HUES6 (cell line): Measurements from ENCODE around the gene CADPS2.

ENCODE experiments used
- H3K27ac ChIP-seq: 2 replicates; pipeline ENCODE4 v1.7.0; 2013; ENCODE audit warnings: low read depth, mild to moderate bottlenecking, low read length, inconsistent platforms
- H3K27me3 ChIP-seq: 2 replicates; pipeline ENCODE4 v1.6.1; 2013; ENCODE audit warnings: low read length; ENCODE audit not compliant: control insufficient read depth, insufficient read depth
- H3K36me3 ChIP-seq: 2 replicates; pipeline ENCODE4 v1.6.1; 2013; ENCODE audit warnings: low read length; ENCODE audit not compliant: control insufficient read depth, insufficient read depth
- H3K4me1 ChIP-seq: 2 replicates; pipeline ENCODE4 v1.6.1; 2013; ENCODE audit warnings: low read length; ENCODE audit not compliant: control insufficient read depth, insufficient read depth
- H3K4me3 ChIP-seq: 2 replicates; pipeline ENCODE4 v1.5.1; 2013; ENCODE audit warnings: low read depth, low read length
- H3K9ac ChIP-seq: one replicate; pipeline ENCODE4 v1.6.1; 2013; ENCODE audit warnings: mild to moderate bottlenecking, low read length
- H3K9me3 ChIP-seq: 2 replicates; pipeline ENCODE4 v1.6.1; 2013; ENCODE audit warnings: low read depth, low read length; ENCODE audit not compliant: control insufficient read depth, insufficient read depth

Gene CADPS2

DNA sequence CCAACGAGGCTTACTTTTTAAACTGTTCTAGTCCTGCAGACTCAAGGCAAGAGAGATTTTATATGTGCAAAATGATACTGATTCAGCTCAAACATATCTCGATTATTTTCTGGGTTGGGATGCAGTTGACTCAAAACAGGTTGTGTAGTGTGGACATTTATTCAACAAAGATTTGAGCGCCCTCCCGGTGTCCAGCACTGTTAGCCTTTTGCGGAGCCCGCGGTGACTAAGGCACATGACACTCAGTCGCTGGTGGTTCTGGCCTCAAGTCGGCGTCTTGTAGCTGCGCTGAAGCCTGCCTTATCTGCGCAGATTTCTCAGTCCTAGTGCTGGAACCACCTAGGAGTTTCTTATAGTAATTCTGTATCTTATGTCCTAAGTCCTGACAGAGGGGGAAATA lies 938 bp upstream of the CADPS2 start:
- peaks cover 55% of the 10 kb centered on the region for H3K27me3 ChIP-seq
- H3K9ac ChIP-seq: no peak overlapping the region
- H3K36me3 ChIP-seq: no peaks in the 10 kb centered on the region
- no peaks in the 10 kb centered on the region; the same call in 1 of the 2 replicates for H3K4me1 ChIP-seq
- no peaks in the 10 kb centered on the region for H3K9me3 ChIP-seq
- H3K4me3 ChIP-seq: peak overlapping the region; percentile 88
- H3K27ac ChIP-seq: no peak overlapping the region

DNA sequence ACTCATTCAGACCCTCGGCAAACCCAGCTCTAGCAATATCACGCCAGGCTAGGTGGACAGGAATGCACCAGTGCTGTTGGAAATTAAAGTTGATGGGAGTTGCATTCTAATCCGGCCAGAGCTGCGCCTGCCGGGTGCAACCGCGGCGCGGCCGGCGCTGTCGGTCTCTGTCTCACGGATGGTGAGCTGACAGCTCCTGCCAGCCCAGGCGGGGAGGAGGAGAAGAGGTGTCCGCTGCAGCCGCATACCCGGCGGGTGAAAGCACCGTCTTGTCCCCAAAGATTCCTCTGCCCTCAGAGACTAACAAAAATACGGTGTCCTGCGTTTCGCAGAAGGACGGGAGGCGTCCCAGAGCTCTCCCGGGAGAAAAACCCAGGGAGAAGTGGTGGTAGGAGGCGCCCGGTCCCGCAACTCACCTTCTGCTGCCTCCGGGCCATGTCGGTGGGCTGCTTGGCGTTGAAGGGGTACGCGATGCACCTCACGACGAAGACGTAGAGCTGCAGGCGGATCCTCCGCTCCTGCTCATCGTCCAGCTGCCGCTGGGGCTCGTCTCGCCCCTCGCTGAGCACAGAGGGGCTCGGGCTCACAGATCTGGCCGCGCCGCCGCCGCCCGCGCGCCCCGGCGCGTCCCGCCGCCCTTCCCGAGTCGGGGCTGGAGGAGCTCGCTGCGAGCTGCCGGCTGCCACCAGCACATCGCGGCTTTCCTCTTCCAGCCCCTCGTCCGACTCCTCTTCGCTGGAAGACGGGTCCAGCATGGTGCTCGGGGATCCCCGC lies 490 bp downstream of the CADPS2 start:
- Histone ChIP-seq H3K9me3 (no peaks in the 10 kb centered on the region), H3K4me3 (peak overlapping the region; percentile 88), H3K4me1 (no peaks in the 10 kb centered on the region; the same call in 1 of the 2 replicates), H3K27me3 (peaks cover 55% of the 10 kb centered on the region), H3K27ac (no peak overlapping the region), H3K36me3 (no peaks in the 10 kb centered on the region), H3K9ac (peak overlapping the region; percentile 46)

DNA sequence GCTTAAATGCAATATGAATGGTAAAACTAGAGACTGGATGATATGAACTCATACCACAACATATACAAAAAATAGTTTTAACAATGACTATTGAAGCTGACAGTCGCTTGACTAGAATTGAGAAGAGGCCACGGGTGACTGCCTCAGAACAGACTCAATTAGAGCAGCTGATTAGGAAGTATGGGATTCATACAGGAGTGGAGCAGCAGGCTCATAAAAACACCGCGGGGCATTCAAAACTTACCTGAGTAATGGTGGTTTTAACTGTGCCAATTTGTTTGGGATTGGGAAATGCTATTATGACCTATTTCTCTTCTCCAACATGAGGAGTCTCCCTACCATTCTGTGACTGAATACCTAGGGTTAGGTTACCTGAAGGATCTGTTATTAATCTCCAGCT lies 2.1 kb downstream of the CADPS2 start:
- Histone ChIP-seq H3K27ac (no peak overlapping the region), H3K4me3 (no peak overlapping the region), H3K36me3 (no peaks in the 10 kb centered on the region), H3K9ac (no peak overlapping the region), H3K9me3 (no peaks in the 10 kb centered on the region), H3K27me3 (peaks cover 51% of the 10 kb centered on the region), H3K4me1 (no peaks in the 10 kb centered on the region; the same call in 1 of the 2 replicates)

DNA sequence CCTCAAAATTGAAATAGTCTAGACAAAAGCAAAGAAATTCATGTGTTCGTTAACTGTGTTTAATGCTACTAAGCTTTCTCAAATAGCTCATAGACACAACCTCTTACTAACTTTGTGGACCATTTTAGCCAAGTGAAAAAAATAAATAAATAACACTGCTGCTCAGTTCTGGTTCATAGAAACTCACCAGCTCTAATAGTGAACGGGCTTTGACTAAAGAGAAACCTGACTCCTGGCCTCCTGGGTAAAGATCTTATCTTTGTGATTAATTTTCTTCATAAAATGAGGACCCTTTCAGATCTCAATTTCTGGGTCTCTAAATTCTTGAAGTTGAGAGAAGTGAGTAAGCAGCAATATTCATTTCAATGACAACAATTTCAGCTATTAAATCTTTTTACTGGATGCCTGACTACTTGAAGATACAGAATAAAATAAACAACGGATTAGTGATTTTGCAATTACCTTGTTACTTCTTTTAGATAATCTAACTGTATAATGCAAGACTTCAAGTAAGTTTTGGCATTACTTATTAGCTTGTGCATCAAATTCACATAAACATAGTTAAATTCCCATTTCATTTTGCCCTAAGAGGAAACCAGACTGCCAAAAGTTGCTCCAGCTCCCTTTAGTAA lies 3.1 kb downstream of the CADPS2 start:
- H3K9me3 ChIP-seq: no peaks in the 10 kb centered on the region
- H3K4me1 ChIP-seq: no peaks in the 10 kb centered on the region; the same call in 1 of the 2 replicates
- H3K27me3 ChIP-seq: peaks cover 41% of the 10 kb centered on the region
- no peak overlapping the region for H3K27ac ChIP-seq
- no peak overlapping the region for H3K4me3 ChIP-seq
- no peak overlapping the region for H3K9ac ChIP-seq
- H3K36me3 ChIP-seq: no peaks in the 10 kb centered on the region

DNA sequence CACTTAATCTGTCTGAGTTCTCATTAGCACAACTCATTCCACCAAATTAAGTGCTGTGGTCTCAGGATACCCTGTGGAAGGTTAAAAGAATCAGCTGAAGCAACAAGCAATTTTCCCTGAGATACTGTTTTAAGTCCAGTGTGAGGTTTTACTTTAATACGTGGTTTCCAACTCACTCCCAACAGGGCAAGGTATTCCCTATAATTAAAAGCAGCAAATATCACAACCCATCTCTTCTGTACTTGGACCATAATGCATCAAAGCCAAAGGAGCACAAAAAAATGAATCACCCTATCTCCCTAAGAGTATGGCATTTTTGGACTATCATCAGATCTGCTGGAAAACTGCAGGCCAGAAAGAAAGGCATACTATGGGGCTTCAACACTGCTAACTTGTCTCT lies 4.9 kb downstream of the CADPS2 start:
- H3K9ac ChIP-seq: no peak overlapping the region
- H3K27ac ChIP-seq: no peak overlapping the region
- H3K4me1 ChIP-seq: no peaks in the 10 kb centered on the region; the same call in 1 of the 2 replicates
- no peaks in the 10 kb centered on the region for H3K9me3 ChIP-seq
- peaks cover 24% of the 10 kb centered on the region for H3K27me3 ChIP-seq
- H3K4me3 ChIP-seq: no peak overlapping the region
- no peaks in the 10 kb centered on the region for H3K36me3 ChIP-seq

DNA sequence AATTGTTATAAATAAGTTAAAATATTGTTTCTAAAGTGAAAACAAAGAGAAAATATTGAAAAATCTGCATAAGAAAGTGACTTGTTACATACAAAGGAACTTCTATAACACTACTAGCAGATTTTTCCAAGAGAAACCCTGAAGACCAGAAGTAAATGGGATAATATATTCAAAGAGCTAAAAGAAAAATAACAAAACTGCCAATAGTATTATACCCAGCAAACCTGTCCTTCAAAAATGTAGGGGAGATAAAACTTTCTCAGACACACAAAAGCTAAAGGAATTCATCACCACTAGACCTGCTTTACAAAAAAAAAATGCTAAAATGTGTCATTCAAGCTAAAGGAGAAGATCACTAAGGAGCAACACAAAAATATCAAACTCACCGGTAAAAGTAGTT lies 17.0 kb downstream of the CADPS2 start:
- Histone ChIP-seq H3K27ac (no peak overlapping the region), H3K27me3 (no peaks in the 10 kb centered on the region), H3K9ac (no peak overlapping the region), H3K36me3 (no peaks in the 10 kb centered on the region), H3K4me3 (no peak overlapping the region), H3K4me1 (no peaks in the 10 kb centered on the region), H3K9me3 (peaks cover 23% of the 10 kb centered on the region; the same call in 1 of the 2 replicates)

DNA sequence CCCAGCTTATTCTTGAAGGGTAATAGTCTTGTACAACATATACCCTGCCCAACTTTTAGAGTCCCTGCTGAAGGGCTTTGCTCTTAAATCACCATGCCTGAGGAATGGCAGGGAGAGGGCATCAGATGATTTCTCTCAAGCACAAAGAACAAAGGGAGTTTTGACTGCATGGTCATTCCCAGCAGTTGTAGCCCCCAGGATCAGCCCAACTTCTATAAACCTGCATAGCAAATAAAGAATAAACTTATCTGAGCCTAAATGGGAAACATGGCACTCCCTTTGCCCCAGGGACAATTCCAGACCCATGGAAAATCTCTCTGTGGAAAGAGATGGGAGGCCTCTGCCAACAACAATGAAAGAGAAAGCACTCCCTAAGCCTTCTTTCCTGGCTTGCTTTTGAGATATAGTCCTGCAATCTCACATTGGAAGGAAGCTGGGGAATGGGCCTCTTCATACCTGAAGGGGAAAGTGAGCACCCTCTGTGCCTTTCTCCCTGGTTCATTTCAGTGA lies 18.7 kb downstream of the CADPS2 start:
- H3K9ac ChIP-seq: no peak overlapping the region
- no peaks in the 10 kb centered on the region for H3K27me3 ChIP-seq
- H3K36me3 ChIP-seq: no peaks in the 10 kb centered on the region
- no peaks in the 10 kb centered on the region for H3K4me1 ChIP-seq
- peaks cover 20% of the 10 kb centered on the region; the same call in 1 of the 2 replicates for H3K9me3 ChIP-seq
- no peak overlapping the region for H3K27ac ChIP-seq
- H3K4me3 ChIP-seq: no peak overlapping the region

DNA sequence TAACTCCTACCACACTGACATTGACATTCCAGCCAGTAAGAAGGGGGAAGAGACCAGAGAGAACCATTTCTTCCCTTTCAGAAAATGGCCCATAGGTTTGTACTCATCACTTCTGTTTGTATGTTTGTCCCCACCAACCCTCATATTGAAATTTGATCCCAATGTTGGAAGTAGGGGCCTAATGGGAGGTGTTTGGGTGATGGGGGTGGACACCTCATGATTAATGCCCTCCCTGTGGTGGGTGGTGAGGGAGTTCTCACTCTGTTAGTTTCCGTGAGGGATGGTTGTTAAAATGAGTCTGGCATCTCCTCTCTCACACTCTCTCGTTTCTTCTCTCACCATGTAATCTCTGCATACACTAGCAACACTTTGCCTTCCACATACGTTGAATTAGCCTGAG lies 21.4 kb downstream of the CADPS2 start:
- H3K4me1 ChIP-seq: no peaks in the 10 kb centered on the region
- no peak overlapping the region for H3K27ac ChIP-seq
- no peaks in the 10 kb centered on the region for H3K27me3 ChIP-seq
- peaks cover 13% of the 10 kb centered on the region; the same call in 1 of the 2 replicates for H3K9me3 ChIP-seq
- H3K9ac ChIP-seq: no peak overlapping the region
- H3K36me3 ChIP-seq: no peaks in the 10 kb centered on the region
- H3K4me3 ChIP-seq: no peak overlapping the region

DNA sequence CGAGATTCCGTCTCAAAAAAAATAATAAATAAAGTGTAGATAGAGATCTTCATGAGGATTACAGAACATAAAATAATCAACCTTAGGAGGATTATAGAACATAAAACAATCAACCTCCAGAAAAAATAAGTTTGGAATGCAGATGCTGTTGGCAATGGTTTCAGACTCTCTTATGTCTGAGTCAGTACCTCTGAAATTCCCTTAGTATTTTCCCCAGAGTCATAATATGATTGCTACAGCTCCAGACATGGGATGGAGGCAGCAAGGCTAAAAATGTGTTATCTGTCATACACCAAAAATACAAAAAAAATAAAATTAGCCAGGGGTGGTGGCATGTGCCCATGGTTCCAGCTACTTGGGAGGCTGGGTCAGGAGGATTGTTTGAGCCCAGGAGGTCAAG lies 22.2 kb downstream of the CADPS2 start:
- Histone ChIP-seq H3K9ac (no peak overlapping the region), H3K27me3 (no peaks in the 10 kb centered on the region), H3K4me1 (no peaks in the 10 kb centered on the region), H3K4me3 (no peak overlapping the region), H3K9me3 (0 out of 2 replicates have a peak, but pooled peaks cover 5% of the 10 kb centered on the region), H3K27ac (no peak overlapping the region), H3K36me3 (no peaks in the 10 kb centered on the region)

DNA sequence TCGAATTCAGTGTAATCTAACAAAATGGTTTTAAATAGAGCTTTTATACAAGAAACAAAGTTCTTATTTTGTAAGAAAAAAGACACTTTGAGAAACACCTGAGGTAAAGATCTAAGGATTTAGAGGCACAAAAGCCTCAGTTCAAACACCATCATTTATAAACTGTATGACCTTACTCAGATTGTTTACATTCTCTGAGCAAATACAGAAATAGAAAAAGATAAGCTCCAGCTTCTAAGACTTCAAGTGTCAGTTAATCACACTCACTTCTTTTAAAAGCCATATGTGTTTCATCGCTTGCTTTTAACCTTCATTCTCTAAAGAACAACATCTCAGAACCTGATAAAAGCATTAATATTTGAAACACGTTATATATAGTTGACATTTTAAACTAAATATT lies 27.9 kb downstream of the CADPS2 start:
- H3K9me3 ChIP-seq: no peaks in the 10 kb centered on the region
- H3K4me1 ChIP-seq: peaks cover 9% of the 10 kb centered on the region; the same call in 1 of the 2 replicates
- no peak overlapping the region for H3K27ac ChIP-seq
- H3K36me3 ChIP-seq: no peaks in the 10 kb centered on the region
- H3K27me3 ChIP-seq: no peaks in the 10 kb centered on the region
- no peak overlapping the region for H3K9ac ChIP-seq
- H3K4me3 ChIP-seq: no peak overlapping the region

DNA sequence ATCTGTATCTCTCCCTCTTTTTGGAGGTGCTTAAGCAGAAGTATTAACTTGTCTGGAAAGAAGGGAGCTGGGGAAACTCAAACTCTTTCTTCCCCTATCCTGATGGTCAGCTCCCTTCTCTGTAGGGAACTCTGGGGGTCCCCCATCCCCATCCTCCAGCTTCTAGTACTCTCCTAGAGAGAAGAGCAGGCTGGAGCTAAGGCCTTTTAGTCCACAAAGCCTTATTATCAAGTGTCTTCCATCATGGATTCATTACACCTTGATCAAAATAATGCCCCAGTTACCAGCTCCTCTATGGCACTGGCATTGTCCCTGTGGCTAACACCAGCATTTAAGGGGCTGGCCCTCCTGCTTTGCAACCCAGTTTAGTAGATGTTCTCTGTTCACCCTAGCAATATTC lies 35.7 kb downstream of the CADPS2 start:
- Histone ChIP-seq H3K27ac (no peak overlapping the region), H3K4me3 (no peak overlapping the region), H3K36me3 (no peaks in the 10 kb centered on the region), H3K9ac (no peak overlapping the region), H3K9me3 (no peaks in the 10 kb centered on the region), H3K4me1 (peaks cover 14% of the 10 kb centered on the region; the same call in 1 of the 2 replicates), H3K27me3 (no peaks in the 10 kb centered on the region)
